ENCODE results near the gene UHRF1. TPM values are rescaled to one million over a fixed set of nuclear protein-coding genes. Genes with fewer than 3 reads are reported as not detected.
"Not testable (repeated sequence)": the region's sequence is repeated elsewhere in the genome, so short reads cannot be mapped to it uniquely, and the experiment has no call there.

The UHRF1 gene
- total RNA-seq, 2 donors from 2014 or later = 6.3 to 48.5 TPM

GRCh38 chr19:4933528-4933927 is 24.2 kb downstream of the UHRF1 start:
- no peak for DNase-seq
- Histone ChIP-seq H3K27ac (no peak overlapping the region), H3K9ac (ENCODE audit: low read depth in 2 of 2, low read length in 2 of 2) (no peak overlapping the region), H3K4me1 (no peaks in the 10 kb centered on the region), H3K27me3 (no peaks in the 10 kb centered on the region), H3K36me3 (no peaks in the 10 kb centered on the region), H3K9me3 (no peaks in the 10 kb centered on the region), H3K4me3 (no peak overlapping the region)
- intact Hi-C loops (cut with DNase I) = no loop called here
- TF ChIP-seq CTCF (IDR thresholded peaks at IDR 0.05) = no peak

GRCh38 chr19:4935444-4935843 is 26.1 kb downstream of the UHRF1 start:
- Histone ChIP-seq H3K9me3 (no peaks in the 10 kb centered on the region), H3K4me1 (no peaks in the 10 kb centered on the region), H3K36me3 (no peaks in the 10 kb centered on the region), H3K27me3 (no peaks in the 10 kb centered on the region), H3K4me3 (no peak overlapping the region), H3K9ac (ENCODE audit: low read depth in 2 of 2, low read length in 2 of 2) (no peak overlapping the region), H3K27ac (no peak overlapping the region)
- no peak for TF ChIP-seq CTCF (IDR thresholded peaks at IDR 0.05)
- DNase-seq = no peak
- intact Hi-C loops (cut with DNase I) = no loop called here

GRCh38 chr19:4937060-4937459 is 27.8 kb downstream of the UHRF1 start:
- DNase-seq = no peak
- Histone ChIP-seq H3K4me1 (no peaks in the 10 kb centered on the region), H3K9ac (ENCODE audit: low read depth in 2 of 2, low read length in 2 of 2) (no peak overlapping the region), H3K9me3 (no peaks in the 10 kb centered on the region), H3K36me3 (no peaks in the 10 kb centered on the region), H3K4me3 (no peak overlapping the region), H3K27ac (no peak overlapping the region), H3K27me3 (no peaks in the 10 kb centered on the region)
- intact Hi-C loops (cut with DNase I) = no loop called here
- no peak for TF ChIP-seq CTCF (IDR thresholded peaks at IDR 0.05)

- intact Hi-C loops (cut with DNase I); H3K4me3 ChIP-seq; H3K27me3 ChIP-seq; H3K27ac ChIP-seq; H3K9ac ChIP-seq (ENCODE audit: low read depth in 2 of 2, low read length in 2 of 2); DNase-seq; H3K9me3 ChIP-seq; H3K36me3 ChIP-seq; H3K4me1 ChIP-seq: not testable (repeated sequence)
Observed at GRCh38 chr19:4938461-4938860, 29.2 kb downstream of the UHRF1 start.

- no peaks in the 10 kb centered on the region for H3K4me1 ChIP-seq
- no peaks in the 10 kb centered on the region for H3K9me3 ChIP-seq
- TF ChIP-seq CTCF (IDR thresholded peaks at IDR 0.05) = no peak
- no peak overlapping the region for H3K9ac ChIP-seq (ENCODE audit: low read depth in 2 of 2, low read length in 2 of 2)
- H3K36me3 ChIP-seq = no peaks in the 10 kb centered on the region
- H3K4me3 ChIP-seq = no peak overlapping the region
- H3K27me3 ChIP-seq = no peaks in the 10 kb centered on the region
- intact Hi-C loops (cut with DNase I) = no loop called here
- H3K27ac ChIP-seq = no peak overlapping the region
- no peak for DNase-seq
Observed at GRCh38 chr19:4939466-4939865, 30.2 kb downstream of the UHRF1 start.

- DNase-seq, H3K27ac ChIP-seq: not testable (repeated sequence)
Observed at GRCh38 chr19:4941638-4942169, 32.4 kb downstream of the UHRF1 start.

GRCh38 chr19:4950650-4951049 is 41.3 kb downstream of the UHRF1 start:
- H3K27me3 ChIP-seq; DNase-seq; H3K9ac ChIP-seq (ENCODE audit: low read depth in 2 of 2, low read length in 2 of 2); intact Hi-C loops (cut with DNase I); H3K36me3 ChIP-seq; H3K4me3 ChIP-seq; H3K9me3 ChIP-seq; H3K4me1 ChIP-seq; H3K27ac ChIP-seq: not testable (repeated sequence)

More at GRCh38 chr19:4941638-4942169, 32.4 kb downstream of the UHRF1 start:
- H3K4me1 ChIP-seq; H3K9me3 ChIP-seq; H3K27me3 ChIP-seq; H3K36me3 ChIP-seq; H3K4me3 ChIP-seq; intact Hi-C loops (cut with DNase I); H3K9ac ChIP-seq (ENCODE audit: low read depth in 2 of 2, low read length in 2 of 2): not testable (repeated sequence)

Data from colonic mucosa (tissue), 4 donors.